ENCODE data around the gene RHOD.

The RHOD gene

GRCh38 chr11:67056267-67057204, at the start of gene RHOD:
RHOD (plus strand) TSS chr11:67056847; CDS start chr11:67056903, 56 bp downstream.
- DNase-seq (ENCODE audit: low spot score in 2 of 2), result peak in 1 of 2 experiments; percentile 60
- Histone ChIP-seq H3K27me3 (ENCODE audit: low read depth) (no peaks in the 10 kb centered on the region), H3K4me3 (peak within 1 kb of the TSS; percentile 20), H3K9me3 (no peaks in the 10 kb centered on the region), H3K36me3 (replicated peaks) (no peaks in the 10 kb centered on the region), H3K4me1 (peaks cover 3% of the 10 kb centered on the region; the same call in 1 of the 2 replicates)
- in situ Hi-C loops (cut with MboI; ENCODE audit: low sequenced_read_pairs), result no loop called here

GRCh38 chr11:67007126-67007525, 49.5 kb upstream of the RHOD start:
- H3K4me3 ChIP-seq, result no peak overlapping the region
- no peaks in the 10 kb centered on the region for H3K36me3 ChIP-seq (replicated peaks)
- no peak for DNase-seq (ENCODE audit: low spot score in 2 of 2)
- H3K27me3 ChIP-seq (ENCODE audit: low read depth), result no peaks in the 10 kb centered on the region
- in situ Hi-C loops (cut with MboI; ENCODE audit: low sequenced_read_pairs), result no loop called here
- H3K9me3 ChIP-seq, result no peaks in the 10 kb centered on the region
- peaks cover 4% of the 10 kb centered on the region for H3K4me1 ChIP-seq

GRCh38 chr11:67010296-67010905, 46.2 kb upstream of the RHOD start:
- no peaks in the 10 kb centered on the region for H3K27me3 ChIP-seq (ENCODE audit: low read depth)
- H3K4me1 ChIP-seq, result no peaks in the 10 kb centered on the region; the same call in 1 of the 2 replicates
- no peaks in the 10 kb centered on the region for H3K36me3 ChIP-seq (replicated peaks)
- no peak overlapping the region for H3K4me3 ChIP-seq
- no peaks in the 10 kb centered on the region for H3K9me3 ChIP-seq
- in situ Hi-C loops (cut with MboI; ENCODE audit: low sequenced_read_pairs), result no loop called here
- DNase-seq (ENCODE audit: low spot score in 2 of 2), result no peak

- no peak for DNase-seq (ENCODE audit: low spot score in 2 of 2)
- Histone ChIP-seq H3K36me3 (replicated peaks) (no peaks in the 10 kb centered on the region), H3K4me3 (no peak overlapping the region), H3K27me3 (ENCODE audit: low read depth) (no peaks in the 10 kb centered on the region), H3K4me1 (no peaks in the 10 kb centered on the region), H3K9me3 (no peaks in the 10 kb centered on the region)
- in situ Hi-C loops (cut with MboI; ENCODE audit: low sequenced_read_pairs), result no loop called here
These were observed 43.1 kb upstream of the RHOD start for GRCh38 chr11:67013511-67014045.

- H3K9me3 ChIP-seq, result no peaks in the 10 kb centered on the region
- no peak for DNase-seq (ENCODE audit: low spot score in 2 of 2)
- no peaks in the 10 kb centered on the region for H3K27me3 ChIP-seq (ENCODE audit: low read depth)
- H3K4me1 ChIP-seq, result no peaks in the 10 kb centered on the region
- H3K36me3 ChIP-seq (replicated peaks), result no peaks in the 10 kb centered on the region
- H3K4me3 ChIP-seq, result no peak overlapping the region
- in situ Hi-C loops (cut with MboI; ENCODE audit: low sequenced_read_pairs), result no loop called here
These were observed 42.3 kb upstream of the RHOD start for GRCh38 chr11:67014343-67014742.

GRCh38 chr11:67015048-67015447, 41.6 kb upstream of the RHOD start:
- Histone ChIP-seq H3K9me3 (no peaks in the 10 kb centered on the region), H3K36me3 (replicated peaks) (no peaks in the 10 kb centered on the region), H3K27me3 (ENCODE audit: low read depth) (no peaks in the 10 kb centered on the region), H3K4me3 (no peak overlapping the region), H3K4me1 (no peaks in the 10 kb centered on the region)
- DNase-seq (ENCODE audit: low spot score in 2 of 2), result no peak
- in situ Hi-C loops (cut with MboI; ENCODE audit: low sequenced_read_pairs), result no loop called here

GRCh38 chr11:67016550-67016949, 40.1 kb upstream of the RHOD start:
- Histone ChIP-seq H3K4me3 (no peak overlapping the region), H3K4me1 (no peaks in the 10 kb centered on the region), H3K27me3 (ENCODE audit: low read depth) (no peaks in the 10 kb centered on the region), H3K9me3 (no peaks in the 10 kb centered on the region), H3K36me3 (replicated peaks) (no peaks in the 10 kb centered on the region)
- in situ Hi-C loops (cut with MboI; ENCODE audit: low sequenced_read_pairs), result no loop called here
- no peak for DNase-seq (ENCODE audit: low spot score in 2 of 2)

GRCh38 chr11:67020949-67021348, 35.7 kb upstream of the RHOD start:
- no peaks in the 10 kb centered on the region for H3K36me3 ChIP-seq (replicated peaks)
- H3K9me3 ChIP-seq, result no peaks in the 10 kb centered on the region
- peaks cover 5% of the 10 kb centered on the region; the same call in 1 of the 2 replicates for H3K4me1 ChIP-seq
- no peak overlapping the region for H3K4me3 ChIP-seq
- in situ Hi-C loops (cut with MboI; ENCODE audit: low sequenced_read_pairs), result no loop called here
- H3K27me3 ChIP-seq (ENCODE audit: low read depth), result peaks cover 3% of the 10 kb centered on the region; the same call in 1 of the 2 replicates
- no peak for DNase-seq (ENCODE audit: low spot score in 2 of 2)

GRCh38 chr11:67022341-67022933, 34.2 kb upstream of the RHOD start:
- H3K4me1 ChIP-seq, result peaks cover 5% of the 10 kb centered on the region; the same call in 1 of the 2 replicates
- no peak for DNase-seq (ENCODE audit: low spot score in 2 of 2)
- peak overlapping the region; percentile 18 for H3K4me3 ChIP-seq
- in situ Hi-C loops (cut with MboI; ENCODE audit: low sequenced_read_pairs), result no loop called here
- peaks cover 3% of the 10 kb centered on the region; the same call in 1 of the 2 replicates for H3K27me3 ChIP-seq (ENCODE audit: low read depth)
- H3K9me3 ChIP-seq, result no peaks in the 10 kb centered on the region
- H3K36me3 ChIP-seq (replicated peaks), result no peaks in the 10 kb centered on the region

GRCh38 chr11:67022961-67023956, 33.4 kb upstream of the RHOD start, which contains the start of gene SYT12:
SYT12 (plus strand) TSS chr11:67023134; CDS start chr11:67030145, 7,011 bp downstream.
- Histone ChIP-seq H3K4me1 (peaks cover 5% of the 10 kb centered on the region; the same call in 1 of the 2 replicates), H3K4me3 (peak within 1 kb of the TSS; percentile 18), H3K27me3 (ENCODE audit: low read depth) (peaks cover 3% of the 10 kb centered on the region; the same call in 1 of the 2 replicates), H3K36me3 (replicated peaks) (no peaks in the 10 kb centered on the region), H3K9me3 (no peaks in the 10 kb centered on the region)
- in situ Hi-C loops (cut with MboI; ENCODE audit: low sequenced_read_pairs), result no loop called here
- DNase-seq (ENCODE audit: low spot score in 2 of 2), result peak in 1 of 2 experiments; percentile 33

- no peaks in the 10 kb centered on the region for H3K36me3 ChIP-seq (replicated peaks)
- no peak overlapping the region for H3K4me3 ChIP-seq
- peaks cover 5% of the 10 kb centered on the region; the same call in 1 of the 2 replicates for H3K4me1 ChIP-seq
- H3K9me3 ChIP-seq, result no peaks in the 10 kb centered on the region
- no peak for DNase-seq (ENCODE audit: low spot score in 2 of 2)
- in situ Hi-C loops (cut with MboI; ENCODE audit: low sequenced_read_pairs), result no loop called here
- peaks cover 3% of the 10 kb centered on the region; the same call in 1 of the 2 replicates for H3K27me3 ChIP-seq (ENCODE audit: low read depth)
These were observed 32.7 kb upstream of the RHOD start for GRCh38 chr11:67023957-67024353.

- Histone ChIP-seq H3K4me3 (no peak overlapping the region), H3K27me3 (ENCODE audit: low read depth) (peaks cover 3% of the 10 kb centered on the region; the same call in 1 of the 2 replicates), H3K4me1 (peaks cover 5% of the 10 kb centered on the region; the same call in 1 of the 2 replicates), H3K9me3 (no peaks in the 10 kb centered on the region), H3K36me3 (replicated peaks) (no peaks in the 10 kb centered on the region)
- no peak for DNase-seq (ENCODE audit: low spot score in 2 of 2)
- in situ Hi-C loops (cut with MboI; ENCODE audit: low sequenced_read_pairs), result no loop called here
These were observed 32.2 kb upstream of the RHOD start for GRCh38 chr11:67024410-67024809.

Measured in HAP-1 (cell line).